Heart left ventricle (tissue), 13 donors: ENCODE data around the gene MRPS24.

Experiments used
- CTCF ChIP-seq, 12 donors: fragments of 200-600 bp; sonication (generic) in 4 of 12; IDR thresholded peaks; one replicate each; pipeline versions ENCODE4 v1.5.0 to v1.8.0; 2018 to 2022; ENCODE audit warnings: antibody characterized with exemption in 12 of 12, mild to moderate bottlenecking in 5 of 12
- POLR2A ChIP-seq, 2 donors: fragments of 450-650 bp; IDR thresholded peaks; one replicate each; pipeline ENCODE4 v1.6.1; 2017; ENCODE audit warnings: antibody characterized with exemption in 2 of 2, mild to moderate bottlenecking in 2 of 2, moderate library complexity in 2 of 2
- donor health status: ischemic (EF 13 %, LVEDD 7.1; RV severe dilation, severe dysfunction).
- donor health status: DM: no; HTN: yes; CAD: no.
- donor health status: DM: no; HTN: no; CAD: no.
- donor health status: ischemic (EF 25% LVEDD 6.9; RV normal size, moderate dysfunction).
- donor health status: ischemic (EF 25% LVEDD 5.7; RV mildly dilated, moderate dysfunction).
- donor health status: ischemic (EF 35%, LVEDD 5.7; RV mildly dilated, moderate dysfunction).
- donor health status: nonischemic (EF 11% LVEDD 7.7; RV severe dilation, severe dysfunction).
- donor health status: DM: yes; HTN: yes; CAD: no.
- donor health status: PGD.
- donor health status: ischemic (EF 29% LVEDD 5.4; RV normal size, mild dysfunction).
- donor health status: nonischemic (EF 23%, LVEDD 6.1; RV moderate dilation, normal function).

GRCh38 chr7:43825391-43825808, 43.9 kb downstream of the MRPS24 start:
- TF ChIP-seq POLR2A (IDR thresholded peaks at IDR 0.05), result no peak
- TF ChIP-seq CTCF (IDR thresholded peaks at IDR 0.05), result no peak
